CD4-positive, alpha-beta memory T cell (primary cell): ENCODE measurements around the gene NPHP4. TPM values are rescaled to one million over a fixed set of nuclear protein-coding genes. Genes with fewer than 3 reads are reported as not detected.

ENCODE experiments used
- CTCF ChIA-PET: fragments of 350-600 bp; sonication (Branson Sonifier 250); formaldehyde crosslinking; loops from one replicate; lab custom pipeline; 2021; ENCODE audit warnings: inconsistent platforms; ENCODE audit not compliant: partially characterized antibody; lab: Charles Lee
- POLR2A ChIA-PET: fragments of 350-600 bp; sonication (Branson Sonifier 250); formaldehyde crosslinking; loops from one replicate; lab custom pipeline; 2021; ENCODE audit not compliant: partially characterized antibody; lab: Charles Lee
- DNase-seq, 5 donors: peaks; one replicate each; pipeline versions ENCODE4 v3.0.0 to v3.0.0-alpha.2; 2020 to 2022; ENCODE audit warnings: mixed read lengths in 1 of 5
- H3K27ac ChIP-seq: one replicate; pipeline ENCODE4 v1.7.0; 2013; ENCODE audit warnings: low read depth, low read length
- H3K27me3 ChIP-seq: 2 replicates; pipeline ENCODE4 v1.7.0; 2013; ENCODE audit warnings: mild to moderate bottlenecking, low read length, moderate library complexity; ENCODE audit not compliant: insufficient read depth
- H3K36me3 ChIP-seq: 2 replicates; pipeline ENCODE4 v1.7.0; 2013; ENCODE audit warnings: mild to moderate bottlenecking, low read length, moderate library complexity; ENCODE audit not compliant: insufficient read depth
- H3K4me1 ChIP-seq: 2 replicates; pipeline ENCODE4 v1.7.0; 2013; ENCODE audit warnings: mild to moderate bottlenecking, low read length, moderate library complexity; ENCODE audit not compliant: insufficient read depth
- H3K4me3 ChIP-seq, 2 donors: one replicate each; pipeline ENCODE4 v1.7.0; 2013; ENCODE audit warnings: low read length in 2 of 2, mild to moderate bottlenecking in 1 of 2
- H3K9me3 ChIP-seq, 2 donors: one replicate each; pipeline ENCODE4 v1.7.0; 2013; ENCODE audit warnings: low read length in 2 of 2, control low read depth in 1 of 2; ENCODE audit not compliant: control insufficient read depth in 1 of 2
- H3K27ac Mint-ChIP-seq, 7 donors: one replicate each; pipeline ENCODE4 v1.8.0; 2020 to 2021; ENCODE audit warnings: mixed read lengths in 7 of 7, mild to moderate bottlenecking in 6 of 7, inconsistent platforms in 3 of 7, moderate library complexity in 3 of 7
- H3K27me3 Mint-ChIP-seq, 2 donors: one replicate each; pipeline ENCODE4 v1.8.0; 2020 to 2021; ENCODE audit warnings: mixed read lengths in 2 of 2
- H3K36me3 Mint-ChIP-seq, 2 donors: one replicate each; pipeline ENCODE4 v1.8.0; 2020 to 2021; ENCODE audit warnings: mixed read lengths in 2 of 2, inconsistent platforms in 1 of 2, mild to moderate bottlenecking in 1 of 2
- H3K4me1 Mint-ChIP-seq, 4 donors: one replicate each; pipeline ENCODE4 v1.8.0; 2020 to 2021; ENCODE audit warnings: mixed read lengths in 4 of 4, mild to moderate bottlenecking in 1 of 4
- H3K4me3 Mint-ChIP-seq, 8 donors: one replicate each; pipeline ENCODE4 v1.8.0; 2020 to 2021; ENCODE audit warnings: mixed read lengths in 8 of 8, mild to moderate bottlenecking in 7 of 8, moderate library complexity in 6 of 8, inconsistent platforms in 3 of 8
- H3K9me3 Mint-ChIP-seq, 8 donors: one replicate each; pipeline ENCODE4 v1.8.0; 2020 to 2021; ENCODE audit warnings: mixed read lengths in 8 of 8, mild to moderate bottlenecking in 5 of 8, inconsistent platforms in 3 of 8, moderate library complexity in 1 of 8
- intact Hi-C: fragments of 100-400 bp; cut with micrococcal nuclease; formaldehyde crosslinking; loops from one replicate; pipeline ENCODE4 v1.15.1; 2023
- polyA plus RNA-seq, 2 donors: library from polyadenylated mRNA; unstranded; fragments of 300-500 nt; fragmentation: Illumina TruSeq; gene quantifications; one replicate each; pipeline ENCODE4 v1.2.3, GENCODE V29; 2021
- total RNA-seq, 2 experiments: library from RNA; stranded (reverse); gene quantifications; one replicate each; pipeline ENCODE4 v1.2.3, GENCODE V29; 2021

NPHP4 gene
- total and polyA plus RNA-seq, 4 experiments from 2014 or later: 1.0 to 9.6 (median 4.3) TPM

GRCh38 chr1:5917281-5917590 is 75.0 kb downstream of the NPHP4 start:
- Mint-ChIP-seq H3K4me1 (peaks cover 5 to 12% (median 6%) of the 10 kb centered on the region in 4 donors), H3K9me3 (no peaks in the 10 kb centered on the region), H3K27ac (no peak overlapping the region), H3K4me3 (no peak overlapping the region), H3K36me3 (peaks cover 0 to 6% of the 10 kb centered on the region in 2 donors), H3K27me3 (no peaks in the 10 kb centered on the region)
- Histone ChIP-seq H3K36me3 (no peaks in the 10 kb centered on the region), H3K9me3 (no peaks in the 10 kb centered on the region), H3K4me1 (peaks cover 5% of the 10 kb centered on the region), H3K27me3 (no peaks in the 10 kb centered on the region), H3K4me3 (no peak overlapping the region), H3K27ac (no peak overlapping the region)
- no peak for DNase-seq
- intact Hi-C loops: no loop called here
- CTCF ChIA-PET: interaction anchor here (1.2 to 3.2 kb wide), 3 partner anchors 9 to 406 kb away, joined by 4 to 15 read pairs (median 14); no protein-coding TSS in a partner anchor
- POLR2A ChIA-PET: no interaction called here

DNA sequence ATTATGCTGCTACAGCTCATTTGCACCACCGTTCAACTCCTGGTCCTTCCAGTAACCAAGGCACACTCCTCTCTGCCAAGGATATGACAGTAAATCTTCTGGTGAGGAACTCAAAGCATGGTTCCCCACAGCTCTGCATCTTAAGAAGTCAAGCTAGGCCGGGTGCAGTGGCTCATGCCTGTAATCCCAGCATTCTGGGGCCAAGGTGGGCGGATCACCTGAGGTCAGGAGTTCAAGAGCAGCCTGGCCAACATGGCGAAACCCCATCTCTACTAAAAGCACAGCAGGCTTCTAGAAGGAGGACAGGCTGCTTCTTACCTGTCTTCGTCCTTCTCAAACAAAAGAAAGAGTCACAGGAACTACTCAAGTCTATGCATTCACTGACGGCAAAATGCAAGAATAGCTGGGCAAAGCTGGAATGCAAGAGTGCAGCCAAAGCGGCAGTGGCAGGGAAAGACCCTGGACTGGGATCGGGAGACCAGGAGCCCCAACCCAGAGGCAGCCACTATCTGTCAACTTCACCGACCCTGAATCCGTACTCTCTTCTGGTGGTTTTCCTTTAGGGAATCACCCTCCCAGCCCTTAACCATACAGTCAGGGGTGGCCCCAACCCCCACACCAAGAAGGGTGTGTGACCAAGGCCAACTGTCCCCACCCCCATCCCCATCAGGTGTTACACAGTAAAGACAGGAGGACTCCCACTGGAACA is 75.5 kb downstream of the NPHP4 start:
- Histone ChIP-seq H3K27ac (no peak overlapping the region), H3K36me3 (no peaks in the 10 kb centered on the region), H3K27me3 (no peaks in the 10 kb centered on the region), H3K4me3 (no peak overlapping the region), H3K4me1 (peaks cover 5% of the 10 kb centered on the region), H3K9me3 (no peaks in the 10 kb centered on the region)
- Mint-ChIP-seq H3K27me3 (no peaks in the 10 kb centered on the region), H3K27ac (no peak overlapping the region), H3K36me3 (peaks cover 0 to 4% of the 10 kb centered on the region in 2 donors), H3K9me3 (no peaks in the 10 kb centered on the region), H3K4me1 (peaks cover 5 to 12% (median 7%) of the 10 kb centered on the region in 4 donors), H3K4me3 (no peak overlapping the region)
- CTCF ChIA-PET: interaction anchor here (1.2 to 3.2 kb wide), 3 partner anchors 9 to 406 kb away, joined by 4 to 15 read pairs (median 14); no protein-coding TSS in a partner anchor
- DNase-seq: no peak
- POLR2A ChIA-PET: no interaction called here
- intact Hi-C loops: no loop called here

DNA sequence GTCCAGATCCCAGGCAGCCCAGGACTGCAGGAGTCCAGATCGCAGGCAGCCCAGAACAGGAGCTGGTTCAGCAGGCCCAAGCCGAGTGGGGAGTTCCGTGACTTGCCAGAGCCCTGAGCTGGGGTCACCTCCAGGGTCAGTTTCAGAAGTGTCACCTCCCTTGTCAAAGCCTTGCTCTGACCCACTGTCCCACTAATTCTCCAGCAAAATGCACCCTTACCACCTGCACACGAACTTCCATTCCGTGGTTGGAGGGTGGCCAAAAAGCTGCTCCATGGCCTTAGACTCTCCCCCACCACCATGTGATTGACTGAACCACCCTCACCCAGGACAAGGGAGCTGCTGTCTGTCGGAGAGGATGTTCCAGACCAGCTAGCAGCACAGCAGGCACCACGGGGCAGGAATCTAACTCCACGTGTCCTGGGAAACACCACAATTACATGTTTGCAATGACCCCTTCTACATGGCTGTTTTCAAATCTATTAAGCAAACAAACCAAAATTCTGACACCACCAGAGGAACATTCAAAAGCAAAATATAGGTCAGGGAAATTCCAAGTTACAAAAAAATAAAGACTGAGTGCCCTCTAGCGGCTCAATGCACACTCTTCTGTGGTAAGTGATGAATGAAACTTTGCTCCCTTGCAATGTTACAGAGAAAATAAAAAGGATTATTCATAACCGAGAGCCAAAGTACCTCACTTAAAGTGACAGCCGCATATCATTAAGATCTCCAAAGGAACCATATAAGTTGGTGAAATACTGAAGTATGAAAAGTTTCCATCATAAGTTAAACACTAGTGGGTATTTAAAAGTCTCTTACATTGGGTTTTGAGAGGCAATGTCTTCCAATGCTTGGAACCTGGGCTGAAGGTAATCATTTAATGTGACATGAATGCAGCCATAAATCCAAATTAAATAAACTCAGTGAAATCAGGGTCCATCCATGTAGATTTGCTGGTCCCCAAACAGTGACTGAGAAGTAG is 76.3 kb downstream of the NPHP4 start:
- no peaks in the 10 kb centered on the region for H3K36me3 Mint-ChIP-seq
- peak overlapping the region in 3 of 7 donors; percentile 2 to 43 (median 24) for H3K27ac Mint-ChIP-seq
- peaks cover 5 to 12% (median 8%) of the 10 kb centered on the region in 4 donors for H3K4me1 Mint-ChIP-seq
- ChIA-PET CTCF (interaction anchor here (1.0 to 3.2 kb wide), 5 partner anchors 8 to 1259 kb away, joined by 3 to 15 read pairs (median 4); no protein-coding TSS in a partner anchor), POLR2A (no interaction called here)
- Histone ChIP-seq H3K9me3 (no peaks in the 10 kb centered on the region), H3K4me1 (peaks cover 5% of the 10 kb centered on the region), H3K36me3 (no peaks in the 10 kb centered on the region), H3K4me3 (no peak overlapping the region), H3K27me3 (no peaks in the 10 kb centered on the region), H3K27ac (no peak overlapping the region)
- intact Hi-C loops: no loop called here
- H3K4me3 Mint-ChIP-seq: no peak overlapping the region
- peak; percentile 21 to 49 (median 28) for DNase-seq
- no peaks in the 10 kb centered on the region for H3K27me3 Mint-ChIP-seq
- no peaks in the 10 kb centered on the region for H3K9me3 Mint-ChIP-seq

GRCh38 chr1:5914676-5915365 is 77.4 kb downstream of the NPHP4 start:
- H3K27me3 Mint-ChIP-seq: no peaks in the 10 kb centered on the region
- no peaks in the 10 kb centered on the region for H3K27me3 ChIP-seq
- peaks cover 5% of the 10 kb centered on the region for H3K4me1 ChIP-seq
- ChIA-PET POLR2A (no interaction called here), CTCF (interaction anchor here (1.0 to 3.2 kb wide), 5 partner anchors 10 to 1258 kb away, joined by 3 to 14 read pairs (median 4); no protein-coding TSS in a partner anchor)
- no peak overlapping the region for H3K4me3 Mint-ChIP-seq
- H3K4me3 ChIP-seq: no peak overlapping the region
- no peak overlapping the region for H3K27ac ChIP-seq
- peak overlapping the region in 4 of 7 donors; percentile 16 to 83 (median 46) for H3K27ac Mint-ChIP-seq
- H3K4me1 Mint-ChIP-seq: peaks cover 5 to 12% (median 8%) of the 10 kb centered on the region in 4 donors
- no peaks in the 10 kb centered on the region for H3K9me3 ChIP-seq
- DNase-seq: no peak
- H3K36me3 ChIP-seq: no peaks in the 10 kb centered on the region
- H3K9me3 Mint-ChIP-seq: no peaks in the 10 kb centered on the region
- intact Hi-C loops: no loop called here
- H3K36me3 Mint-ChIP-seq: no peaks in the 10 kb centered on the region

DNA sequence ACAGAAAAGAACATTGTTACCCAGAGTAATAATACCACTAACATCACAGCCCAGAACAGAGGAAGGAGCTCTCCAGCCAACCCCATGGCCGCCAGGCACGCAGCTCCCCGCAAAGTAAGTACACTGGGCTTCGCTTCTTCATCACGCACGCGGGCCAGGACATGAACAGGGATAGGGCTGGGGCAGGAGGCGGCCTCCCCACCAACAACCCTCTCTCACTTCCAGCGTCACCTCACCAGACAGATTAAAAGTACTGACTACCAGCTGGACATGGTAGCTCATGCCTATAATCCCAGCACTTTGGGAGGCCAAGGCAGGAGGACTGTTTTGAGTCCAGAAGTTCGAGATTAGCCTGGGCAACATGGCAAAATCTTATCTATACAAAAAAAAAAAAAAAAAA is 78.3 kb downstream of the NPHP4 start:
- no peaks in the 10 kb centered on the region for H3K36me3 Mint-ChIP-seq
- intact Hi-C loops: no loop called here
- POLR2A ChIA-PET: no interaction called here
- H3K4me1 Mint-ChIP-seq: peaks cover 5 to 12% (median 8%) of the 10 kb centered on the region in 4 donors
- Histone ChIP-seq H3K4me1 (peaks cover 5% of the 10 kb centered on the region), H3K4me3 (no peak overlapping the region), H3K27me3 (no peaks in the 10 kb centered on the region), H3K9me3 (no peaks in the 10 kb centered on the region), H3K27ac (no peak overlapping the region), H3K36me3 (no peaks in the 10 kb centered on the region)
- CTCF ChIA-PET: interaction anchor here (1.0 kb wide), 1 partner anchor 11 kb away, joined by 5 read pairs; no protein-coding TSS in a partner anchor
- H3K9me3 Mint-ChIP-seq: no peaks in the 10 kb centered on the region
- H3K4me3 Mint-ChIP-seq: no peak overlapping the region
- no peaks in the 10 kb centered on the region for H3K27me3 Mint-ChIP-seq
- H3K27ac Mint-ChIP-seq: peak overlapping the region in 2 of 7 donors; percentile 44 to 62
- no peak for DNase-seq

GRCh38 chr1:5913078-5913845 is 79.0 kb downstream of the NPHP4 start:
- Mint-ChIP-seq H3K27ac (peak overlapping the region in 1 of 7 donors; percentile 80), H3K27me3 (no peaks in the 10 kb centered on the region), H3K9me3 (no peaks in the 10 kb centered on the region), H3K36me3 (no peaks in the 10 kb centered on the region), H3K4me3 (no peak overlapping the region), H3K4me1 (peaks cover 5 to 12% (median 8%) of the 10 kb centered on the region in 4 donors)
- Histone ChIP-seq H3K4me1 (peaks cover 5% of the 10 kb centered on the region), H3K27me3 (no peaks in the 10 kb centered on the region), H3K36me3 (no peaks in the 10 kb centered on the region), H3K27ac (no peak overlapping the region), H3K4me3 (no peak overlapping the region), H3K9me3 (no peaks in the 10 kb centered on the region)
- no peak for DNase-seq
- POLR2A ChIA-PET: no interaction called here
- CTCF ChIA-PET: interaction anchor here (1.0 kb wide), 1 partner anchor 12 kb away, joined by 5 read pairs; no protein-coding TSS in a partner anchor
- intact Hi-C loops: no loop called here
